Heart right ventricle (tissue), 16 donors: ENCODE results near the gene LSM7. TPM values are rescaled to one million over a fixed set of nuclear protein-coding genes. Genes with fewer than 3 reads are reported as not detected.
A peak's percentile ranks its signal among the peaks of the same experiment; 100 is the strongest.
"Not testable (repeated sequence)": the region's sequence is repeated elsewhere in the genome, so short reads cannot be mapped to it uniquely, and the experiment has no call there.

ENCODE experiments used
- ATAC-seq, 8 donors: fragments of 200-7000 bp; cut with Tn5 transposase; one replicate each; pipeline ENCODE4 v1.9.1; 2020; ENCODE audit warnings: mild to moderate bottlenecking in 8 of 8, moderate library complexity in 8 of 8, moderate number of reproducible peaks in 1 of 8
- DNase-seq, 2 donors: peaks; one replicate each; pipeline ENCODE4 v3.0.0-alpha.2; 2020
- H3K27ac ChIP-seq, 10 donors: fragments of 200-600 bp; sonication (generic) in 2 of 10; one replicate each; pipeline versions ENCODE4 v1.5.0 to v1.8.0; 2020 to 2022; ENCODE audit warnings: mild to moderate bottlenecking in 3 of 10
- H3K27me3 ChIP-seq, 7 donors: fragments of 200-600 bp; one replicate each; pipeline ENCODE4 v1.8.0; 2021 to 2022; ENCODE audit warnings: mild to moderate bottlenecking in 2 of 7
- H3K36me3 ChIP-seq, 9 donors: fragments of 200-600 bp; sonication (generic) in 1 of 9; one replicate each; pipeline versions ENCODE4 v1.5.0 to v1.8.0; 2020 to 2022; ENCODE audit warnings: mild to moderate bottlenecking in 2 of 9
- H3K4me1 ChIP-seq, 9 donors: fragments of 200-600 bp; sonication (generic) in 1 of 9; one replicate each; pipeline versions ENCODE4 v1.5.0 to v1.8.0; 2020 to 2022; ENCODE audit warnings: mild to moderate bottlenecking in 4 of 9
- H3K4me3 ChIP-seq, 10 donors: fragments of 200-600 bp; sonication (generic) in 2 of 10; one replicate each; pipeline versions ENCODE4 v1.5.0 to v1.8.0; 2020 to 2022; ENCODE audit warnings: mild to moderate bottlenecking in 7 of 10, moderate library complexity in 2 of 10
- H3K9me3 ChIP-seq, 11 donors: fragments of 200-600 bp in 10 of 11; sonication (generic) in 2 of 11; one replicate each; pipeline versions ENCODE4 v1.5.0 to v1.8.0; 2013 to 2022; ENCODE audit warnings: mild to moderate bottlenecking in 2 of 11, control low read depth in 1 of 11, moderate library complexity in 1 of 11
- CTCF ChIP-seq, 9 donors: fragments of 200-600 bp; sonication (generic) in 2 of 9; IDR thresholded peaks; one replicate each; pipeline versions ENCODE4 v1.5.0 to v1.8.0; 2021 to 2022; ENCODE audit warnings: antibody characterized with exemption in 9 of 9, mild to moderate bottlenecking in 5 of 9, moderate library complexity in 1 of 9
- WGBS, 2 donors: extraction: QIAGEN DNeasy Blood & Tissue Kit; methylation state at CpG; one replicate each; pipeline ENCODE4 v1.1.7; 2013; ENCODE audit warnings: inconsistent platforms in 1 of 2; 5-methylcytosine and 5-hydroxymethylcytosine counted together
- intact Hi-C, 10 donors: fragments of 100-400 bp; cut with DNase I; formaldehyde crosslinking; loops; one replicate each; pipeline versions ENCODE4 v1.11.1 to v1.14.2; 2022
- polyA plus RNA-seq, 2 donors: library from polyadenylated mRNA; stranded (reverse); fragments of 200-250 nt; gene quantifications; one replicate each; pipeline ENCODE4 v1.2.3, GENCODE V29; 2013
- total RNA-seq, 10 donors: library from RNA; stranded (reverse); fragmentation: NEBNext Ultra II Directional in 3 of 10; extraction: Animal tissue kit (Norgen Biotek cat#: 25700) in 3 of 10; gene quantifications; one replicate each; pipeline versions ENCODE4 v1.2.1 to v1.2.4, GENCODE V29; 2021 to 2023
- donor health status: Arrhythmogenic right ventricular cardiomyopathy.
- donor health status: ischemic (EF 13 %, LVEDD 7.1; RV severe dilation, severe dysfunction).
- donor health status: healthy with polysubstance abuse.
- donor health status: DM: no; HTN: yes; CAD: no.
- donor health status: DM: no; HTN: no; CAD: no.
- donor health status: ischemic (EF 25% LVEDD 6.9; RV normal size, moderate dysfunction).
- donor health status: ischemic (EF 25% LVEDD 5.7; RV mildly dilated, moderate dysfunction).
- donor health status: healthy.
- donor health status: DM: yes; HTN: yes; CAD: no.
- donor health status: Ischemic cardiomyopathy.
- donor health status: ischemic (EF 35%, LVEDD 5.7; RV mildly dilated, moderate dysfunction).
- donor health status: nonischemic (EF 11% LVEDD 7.7; RV severe dilation, severe dysfunction).
- donor health status: DM: yes; HTN: yes; CAD: no.
- donor health status: PGD.
- donor health status: ischemic (EF 29% LVEDD 5.4; RV normal size, mild dysfunction).
- donor health status: nonischemic (EF 23%, LVEDD 6.1; RV moderate dilation, normal function).

The LSM7 gene
- total and polyA plus RNA-seq, 12 donors: 29.0 to 277 (median 38.7) TPM

GRCh38 chr19:2353159-2353886, 24.9 kb upstream of the LSM7 start:
- ATAC-seq: peak in 2 of 8 donors; percentile 11 to 23
- no peak for TF ChIP-seq CTCF (IDR thresholded peaks at IDR 0.05)
- no peaks in the 10 kb centered on the region for H3K27me3 ChIP-seq
- 91 to 93% methylated on average over 40 to 45 of the region's 45 CpGs for WGBS, 2 donors
- H3K4me1 ChIP-seq: no peaks in the 10 kb centered on the region
- peaks cover 0 to 43% (median 13%) of the 10 kb centered on the region in 9 donors for H3K36me3 ChIP-seq
- no peak overlapping the region for H3K27ac ChIP-seq
- no peaks in the 10 kb centered on the region for H3K9me3 ChIP-seq
- no peak for DNase-seq
- intact Hi-C loops: no loop called here
- no peak overlapping the region for H3K4me3 ChIP-seq

- peaks cover 0 to 43% (median 13%) of the 10 kb centered on the region in 9 donors for H3K36me3 ChIP-seq
- H3K27me3 ChIP-seq: no peaks in the 10 kb centered on the region
- no peaks in the 10 kb centered on the region for H3K4me1 ChIP-seq
- no peak for DNase-seq
- TF ChIP-seq CTCF (IDR thresholded peaks at IDR 0.05): no peak
- ATAC-seq: peak in 2 of 8 donors; percentile 24 to 43
- WGBS, 2 donors: 94 to 96% methylated on average over 22 to 24 of the region's 24 CpGs
- no peak overlapping the region for H3K27ac ChIP-seq
- H3K9me3 ChIP-seq: no peaks in the 10 kb centered on the region
- intact Hi-C loops: no loop called here
- H3K4me3 ChIP-seq: no peak overlapping the region
These were observed 23.7 kb upstream of the LSM7 start for GRCh38 chr19:2352121-2352520.

DNA sequence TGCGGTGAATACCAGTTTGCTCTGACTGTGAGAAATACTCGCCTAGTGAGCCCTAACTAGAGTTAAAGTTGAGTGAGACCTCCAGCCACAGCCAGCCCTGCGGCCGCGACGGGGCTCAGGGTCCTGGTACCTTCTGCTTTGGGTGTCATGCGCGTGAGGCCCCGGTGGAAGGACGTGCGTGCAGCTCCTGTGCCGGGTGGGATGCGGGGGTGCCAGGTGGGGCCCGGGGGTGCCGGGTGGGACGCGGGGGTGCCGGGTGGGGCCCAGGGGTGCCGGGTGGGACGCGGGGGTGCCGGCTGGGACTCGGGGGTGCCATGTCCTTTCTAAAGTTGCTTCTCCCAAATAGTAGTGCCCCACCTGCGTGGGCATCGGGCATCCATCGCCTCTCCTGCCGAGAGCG, 23.2 kb upstream of the LSM7 start:
- no peak for TF ChIP-seq CTCF (IDR thresholded peaks at IDR 0.05)
- Histone ChIP-seq H3K36me3 (peaks cover 0 to 47% (median 13%) of the 10 kb centered on the region in 9 donors), H3K27ac (no peak overlapping the region), H3K4me1 (no peaks in the 10 kb centered on the region), H3K27me3 (no peaks in the 10 kb centered on the region), H3K9me3 (no peaks in the 10 kb centered on the region), H3K4me3 (no peak overlapping the region)
- 97 to 98% methylated on average over 28 of the region's 28 CpGs for WGBS, 2 donors
- ATAC-seq (no peak), DNase-seq (no peak)
- intact Hi-C loops: no loop called here

- H3K4me3 ChIP-seq: no peak overlapping the region
- H3K27me3 ChIP-seq: no peaks in the 10 kb centered on the region
- peaks cover 0 to 5% (median 0%) of the 10 kb centered on the region in 9 donors for H3K4me1 ChIP-seq
- TF ChIP-seq CTCF (IDR thresholded peaks at IDR 0.05): no peak
- peaks cover 0 to 55% (median 13%) of the 10 kb centered on the region in 9 donors for H3K36me3 ChIP-seq
- H3K27ac ChIP-seq: no peak overlapping the region
- intact Hi-C loops: no loop called here
- ATAC-seq (no peak), DNase-seq (no peak)
- 94 to 96% methylated on average over 16 of the region's 16 CpGs for WGBS, 2 donors
- H3K9me3 ChIP-seq: no peaks in the 10 kb centered on the region
These were observed 22.3 kb upstream of the LSM7 start for GRCh38 chr19:2350656-2351055.

DNA sequence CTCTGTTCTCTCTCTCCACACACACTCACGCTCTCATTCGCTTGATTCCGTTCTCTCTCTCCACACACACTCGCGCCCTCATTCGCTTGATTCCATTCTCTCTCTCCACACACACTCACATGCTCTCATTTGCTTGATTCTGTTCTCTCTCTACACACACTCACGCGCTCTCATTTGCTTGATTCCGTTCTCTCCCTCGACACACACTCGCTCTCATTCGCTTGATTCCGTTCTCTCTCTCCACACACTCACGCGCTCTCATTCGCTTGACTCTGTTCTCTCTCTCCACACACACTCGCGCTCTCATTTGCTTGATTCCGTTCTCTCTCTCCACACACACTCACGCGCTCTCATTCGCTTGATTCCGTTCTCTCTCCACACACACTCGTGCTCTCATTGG, 21.4 kb upstream of the LSM7 start:
- H3K27me3 ChIP-seq, H3K4me1 ChIP-seq, H3K4me3 ChIP-seq, H3K27ac ChIP-seq, H3K9me3 ChIP-seq, intact Hi-C loops, DNase-seq, ATAC-seq: not testable (repeated sequence)
- WGBS, 2 donors: 94 to 95% methylated on average over 24 of the region's 24 CpGs
- peaks cover 0 to 60% (median 13%) of the 10 kb centered on the region in 9 donors for H3K36me3 ChIP-seq
